OCI-LY7 (cell line): ENCODE results near the gene CHAF1A. TPM values are rescaled to one million over a fixed set of nuclear protein-coding genes. Genes with fewer than 3 reads are reported as not detected.

Experiments used
- BruUV-seq: library from RNA; stranded (reverse); fragments of 400-500 nt; replicated peaks from 2 replicates; lab custom pipeline; 2021; lab: Mats Ljungman, UMichigan
- CTCF ChIA-PET: fragments of 300-600 bp; sonication (Branson Sonifier 250); formaldehyde crosslinking; loops from one replicate; lab custom pipeline; 2022; ENCODE audit warnings: antibody characterized with exemption; ENCODE audit not compliant: unreplicated experiment; lab: Charles Lee
- POLR2A ChIA-PET: fragments of 300-600 bp; sonication (Branson Sonifier 250); formaldehyde crosslinking; loops from one replicate; lab custom pipeline; 2022; ENCODE audit warnings: antibody characterized with exemption; lab: Charles Lee
- DNase-seq: peaks from one replicate; pipeline ENCODE4 v3.0.0-alpha.2; 2015; ENCODE audit warnings: low spot score
- H2AFZ ChIP-seq: fragments of 200-600 bp; sonication (generic), shearing (Covaris generic); 2 replicates; pipeline ENCODE4 v1.6.1; 2014; ENCODE audit warnings: mild to moderate bottlenecking, antibody characterized with exemption, low read length, moderate library complexity
- H3K27ac ChIP-seq: fragments of 200-600 bp; sonication (generic); 2 replicates; pipeline ENCODE4 v1.5.1; 2014; ENCODE audit warnings: mixed run types, low read depth, mild to moderate bottlenecking, moderate library complexity, low read length, inconsistent platforms; ENCODE audit not compliant: poor library complexity, severe bottlenecking
- H3K36me3 ChIP-seq: fragments of 200-600 bp; sonication (generic); 2 replicates; pipeline ENCODE4 v1.6.1; 2014; ENCODE audit warnings: mild to moderate bottlenecking, antibody characterized with exemption, low read length, moderate library complexity, mixed read lengths; ENCODE audit not compliant: insufficient read depth
- H3K4me1 ChIP-seq: fragments of 200-600 bp; sonication (generic); 2 replicates; pipeline ENCODE4 v1.5.1; 2014; ENCODE audit warnings: mild to moderate bottlenecking, low read length; ENCODE audit not compliant: insufficient read depth, poor library complexity, severe bottlenecking
- H3K4me2 ChIP-seq: fragments of 200-600 bp; sonication (generic); 2 replicates; pipeline ENCODE4 v1.6.1; 2014; ENCODE audit warnings: mild to moderate bottlenecking, low read length
- H3K4me3 ChIP-seq: fragments of 200-600 bp; sonication (generic); 2 replicates; pipeline ENCODE4 v1.5.1; 2014; ENCODE audit warnings: mild to moderate bottlenecking, low read depth, low read length; ENCODE audit not compliant: poor library complexity, severe bottlenecking
- H3K79me2 ChIP-seq: fragments of 200-600 bp; sonication (generic); 2 replicates; pipeline ENCODE4 v1.6.1; 2016; ENCODE audit warnings: low read depth, mild to moderate bottlenecking, low read length, moderate library complexity, mixed read lengths; ENCODE audit not compliant: insufficient read depth
- H3K9me2 ChIP-seq: fragments of 200-600 bp; sonication (generic); 2 replicates; pipeline ENCODE4 v1.6.1; 2016; ENCODE audit warnings: mild to moderate bottlenecking, low read length, mixed read lengths; ENCODE audit not compliant: insufficient read depth
- H3K9me3 ChIP-seq: fragments of 200-600 bp; sonication (generic); 2 replicates; pipeline ENCODE4 v1.6.1; 2014; ENCODE audit warnings: mild to moderate bottlenecking, mixed run types, low read length, mixed read lengths
- H4K20me1 ChIP-seq: fragments of 200-600 bp; sonication (generic); 2 replicates; pipeline ENCODE4 v1.6.1; 2014; ENCODE audit warnings: mild to moderate bottlenecking, antibody characterized with exemption, low read length, moderate library complexity, mixed read lengths; ENCODE audit not compliant: insufficient read depth
- CTCF ChIP-seq: fragments of 200-600 bp; sonication (generic); conservative IDR thresholded peaks from 2 replicates; pipeline ENCODE4 v1.5.1; 2014; ENCODE audit warnings: mild to moderate bottlenecking, antibody characterized with exemption, low read length, moderate library complexity, mixed read lengths
- EZH2phosphoT487 ChIP-seq: fragments of 200-600 bp; sonication (generic); IDR thresholded peaks from 2 replicates; pipeline ENCODE4 v1.6.1; 2018; ENCODE audit warnings: low read depth, borderline replicate concordance, mild to moderate bottlenecking, mixed run types, antibody characterized with exemption, low read length, moderate library complexity, mixed read lengths
- intact Hi-C: fragments of 100-400 bp; cut with micrococcal nuclease; formaldehyde crosslinking; loops from one replicate; pipeline ENCODE4 v1.10.0; 2022; ENCODE audit not compliant: unreplicated experiment
- total RNA-seq, 2 experiments: library from RNA; depleted of rRNA in 1 of 2; stranded (reverse); fragments of >200 nt in 1 of 2; shearing (Covaris generic) in 1 of 2; gene quantifications; 2 replicates each; pipeline ENCODE4 v1.2.3, GENCODE V29; 2014 to 2022

The CHAF1A gene
- total RNA-seq, 2 experiments from 2014 or later, result 107 to 119 TPM

DNA sequence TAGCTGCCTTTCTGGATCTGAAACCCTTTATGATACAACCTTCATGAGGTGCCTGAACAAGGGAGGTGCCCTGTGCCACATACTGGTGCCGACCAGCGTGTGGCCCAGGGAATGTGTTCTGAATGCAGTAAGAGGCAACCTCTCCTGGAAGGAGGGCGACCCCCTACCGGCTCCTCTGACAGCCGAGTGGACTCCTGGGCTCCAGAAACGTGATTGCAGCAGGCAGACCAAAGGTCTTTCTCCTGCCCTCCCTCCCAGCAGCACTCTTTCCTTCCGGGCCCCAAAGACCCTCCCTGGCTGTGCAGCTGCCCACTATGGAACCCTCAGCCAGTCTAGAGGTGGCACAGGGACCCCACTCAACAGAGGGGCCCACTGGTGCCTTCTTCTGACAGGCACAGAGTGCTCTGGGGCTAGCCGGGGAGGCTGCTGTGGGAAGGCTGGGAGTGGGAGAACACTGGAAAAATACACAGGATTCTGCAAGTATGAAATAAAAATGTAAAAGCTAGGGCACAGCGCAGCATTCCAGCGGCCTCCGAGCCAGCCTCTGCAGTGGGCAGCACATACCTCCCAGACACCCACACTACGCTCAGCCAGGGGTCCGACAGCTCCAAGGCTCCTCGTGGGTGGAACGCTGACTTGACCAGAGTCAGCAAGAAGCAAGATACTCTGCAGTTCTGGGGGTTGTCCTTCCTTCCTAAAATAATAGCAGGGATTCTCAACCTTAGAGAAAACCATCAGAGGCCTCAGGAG is 17.0 kb upstream of the CHAF1A start:
- H3K9me3 ChIP-seq, result no peaks in the 10 kb centered on the region
- H3K4me2 ChIP-seq, result no peak overlapping the region
- ChIA-PET POLR2A (interaction anchor here (1.1 kb wide), 1 partner anchor 17 kb away, joined by 3 read pairs; the partner anchor contains the start of gene CHAF1A), CTCF (no interaction called here)
- H3K4me3 ChIP-seq, result no peak overlapping the region
- TF ChIP-seq CTCF (no peak), EZH2phosphoT487 (no peak)
- H3K4me1 ChIP-seq, result peaks cover 9% of the 10 kb centered on the region
- no peaks in the 10 kb centered on the region for H3K9me2 ChIP-seq
- no TSS peak for BruUV-seq
- no peak for DNase-seq
- peaks cover 5% of the 10 kb centered on the region; the same call in 1 of the 2 replicates for H3K79me2 ChIP-seq
- H2AFZ ChIP-seq, result no peak overlapping the region
- intact Hi-C loops, result no loop called here
- no peak overlapping the region for H3K27ac ChIP-seq
- peaks cover under 1% of the 10 kb centered on the region; the same call in 1 of the 2 replicates for H4K20me1 ChIP-seq
- peaks cover 34% of the 10 kb centered on the region; the same call in 1 of the 2 replicates for H3K36me3 ChIP-seq

GRCh38 chr19:4386041-4386782 is 16.2 kb upstream of the CHAF1A start:
- Histone ChIP-seq H4K20me1 (no peaks in the 10 kb centered on the region; the same call in 1 of the 2 replicates), H2AFZ (no peak overlapping the region), H3K36me3 (peaks cover 34% of the 10 kb centered on the region; the same call in 1 of the 2 replicates), H3K4me3 (no peak overlapping the region), H3K79me2 (peaks cover 13% of the 10 kb centered on the region; the same call in 1 of the 2 replicates), H3K4me2 (no peak overlapping the region), H3K4me1 (peaks cover 3% of the 10 kb centered on the region), H3K9me2 (no peaks in the 10 kb centered on the region), H3K9me3 (no peaks in the 10 kb centered on the region), H3K27ac (no peak overlapping the region)
- intact Hi-C loops, result no loop called here
- BruUV-seq, result no TSS peak
- ChIA-PET CTCF (no interaction called here), POLR2A (no interaction called here)
- no peak for DNase-seq
- TF ChIP-seq CTCF (no peak), EZH2phosphoT487 (no peak)
